Osteoblast (primary cell): ENCODE measurements around the gene SH3RF3. TPM values are rescaled to one million over a fixed set of nuclear protein-coding genes. Genes with fewer than 3 reads are reported as not detected.

Source experiments
- DNase-seq: peaks from one replicate; pipeline ENCODE4 v3.0.0; 2011; ENCODE audit warnings: low spot score, mixed read lengths; ENCODE audit not compliant: insufficient read length; ENCODE audit errors: missing footprints
- H2AFZ ChIP-seq: 2 replicates; pipeline ENCODE4 v1.6.0; 2011; ENCODE audit warnings: mild to moderate bottlenecking, low read length
- H3K27ac ChIP-seq: 2 replicates; pipeline ENCODE4 v1.5.1; 2011; ENCODE audit warnings: mild to moderate bottlenecking, low read depth, low read length, moderate library complexity
- H3K27me3 ChIP-seq: 2 replicates; pipeline ENCODE4 v1.6.0; 2012; ENCODE audit warnings: mild to moderate bottlenecking, control low read depth, inconsistent platforms, low read length, moderate library complexity; ENCODE audit not compliant: insufficient read depth
- H3K36me3 ChIP-seq: 2 replicates; pipeline ENCODE4 v1.5.1; 2011; ENCODE audit warnings: mild to moderate bottlenecking, low read length, control low read depth, moderate library complexity; ENCODE audit not compliant: insufficient read depth
- H3K4me1 ChIP-seq: 2 replicates; pipeline ENCODE4 v1.5.1; 2011; ENCODE audit warnings: mild to moderate bottlenecking, low read length, control low read depth, moderate library complexity; ENCODE audit not compliant: insufficient read depth
- H3K4me2 ChIP-seq: 2 replicates; pipeline ENCODE4 v1.6.0; 2011; ENCODE audit warnings: mild to moderate bottlenecking, low read length; ENCODE audit not compliant: insufficient read depth
- H3K4me3 ChIP-seq: fragments of 200-600 bp; sonication (generic); 3 replicates; pipeline ENCODE4 v1.5.1; 2012; ENCODE audit warnings: mild to moderate bottlenecking, low read length, inconsistent platforms; ENCODE audit not compliant: insufficient read depth
- H3K79me2 ChIP-seq: 2 replicates; pipeline ENCODE4 v1.6.0; 2012; ENCODE audit warnings: mild to moderate bottlenecking, low read length, control low read depth, inconsistent platforms; ENCODE audit not compliant: insufficient read depth
- H3K9me3 ChIP-seq: 2 replicates; pipeline ENCODE4 v1.5.1; 2011; ENCODE audit warnings: low read depth, low read length, control low read depth
- H4K20me1 ChIP-seq: 2 replicates; pipeline ENCODE4 v1.6.0; 2012; ENCODE audit warnings: mild to moderate bottlenecking, low read length, control low read depth; ENCODE audit not compliant: insufficient read depth
- total RNA-seq: library from RNA; depleted of rRNA; stranded (reverse); fragments of >200 nt; gene quantifications from 2 replicates; pipeline ENCODE4 v1.2.3, GENCODE V29; 2012
- TF ChIP-seq, protein P1 (sequence below): IDR thresholded peaks from 2 replicates; pipeline ENCODE4 v1.5.1; 2011; ENCODE audit warnings: mild to moderate bottlenecking, low read depth, low read length, moderate library complexity; ENCODE audit errors: extremely low read depth

The SH3RF3 gene
- total RNA-seq, 1 donor: 14.8 TPM

GRCh38 chr2:109452318-109453305 lies 323.6 kb downstream of the SH3RF3 start:
- H3K4me3 ChIP-seq: no peak overlapping the region
- no peak overlapping the region for H3K4me2 ChIP-seq
- H3K9me3 ChIP-seq: no peaks in the 10 kb centered on the region
- H4K20me1 ChIP-seq: no peaks in the 10 kb centered on the region
- DNase-seq: no peak
- H2AFZ ChIP-seq: no peak overlapping the region
- H3K27ac ChIP-seq: no peak overlapping the region
- peaks cover 6% of the 10 kb centered on the region for H3K36me3 ChIP-seq
- H3K79me2 ChIP-seq: no peaks in the 10 kb centered on the region
- peaks cover 15% of the 10 kb centered on the region for H3K4me1 ChIP-seq
- no peaks in the 10 kb centered on the region for H3K27me3 ChIP-seq
- TF ChIP-seq, protein P1, sequence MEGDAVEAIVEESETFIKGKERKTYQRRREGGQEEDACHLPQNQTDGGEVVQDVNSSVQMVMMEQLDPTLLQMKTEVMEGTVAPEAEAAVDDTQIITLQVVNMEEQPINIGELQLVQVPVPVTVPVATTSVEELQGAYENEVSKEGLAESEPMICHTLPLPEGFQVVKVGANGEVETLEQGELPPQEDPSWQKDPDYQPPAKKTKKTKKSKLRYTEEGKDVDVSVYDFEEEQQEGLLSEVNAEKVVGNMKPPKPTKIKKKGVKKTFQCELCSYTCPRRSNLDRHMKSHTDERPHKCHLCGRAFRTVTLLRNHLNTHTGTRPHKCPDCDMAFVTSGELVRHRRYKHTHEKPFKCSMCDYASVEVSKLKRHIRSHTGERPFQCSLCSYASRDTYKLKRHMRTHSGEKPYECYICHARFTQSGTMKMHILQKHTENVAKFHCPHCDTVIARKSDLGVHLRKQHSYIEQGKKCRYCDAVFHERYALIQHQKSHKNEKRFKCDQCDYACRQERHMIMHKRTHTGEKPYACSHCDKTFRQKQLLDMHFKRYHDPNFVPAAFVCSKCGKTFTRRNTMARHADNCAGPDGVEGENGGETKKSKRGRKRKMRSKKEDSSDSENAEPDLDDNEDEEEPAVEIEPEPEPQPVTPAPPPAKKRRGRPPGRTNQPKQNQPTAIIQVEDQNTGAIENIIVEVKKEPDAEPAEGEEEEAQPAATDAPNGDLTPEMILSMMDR: no peak

GRCh38 chr2:109453371-109453995 lies 324.5 kb downstream of the SH3RF3 start:
- H3K9me3 ChIP-seq: no peaks in the 10 kb centered on the region
- no peak overlapping the region for H3K4me2 ChIP-seq
- no peaks in the 10 kb centered on the region for H3K27me3 ChIP-seq
- TF ChIP-seq, protein P1: no peak
- H2AFZ ChIP-seq: no peak overlapping the region
- peaks cover 11% of the 10 kb centered on the region for H3K4me1 ChIP-seq
- H3K27ac ChIP-seq: no peak overlapping the region
- no peak overlapping the region for H3K4me3 ChIP-seq
- H3K36me3 ChIP-seq: peaks cover 6% of the 10 kb centered on the region
- DNase-seq: no peak
- no peaks in the 10 kb centered on the region for H4K20me1 ChIP-seq
- no peaks in the 10 kb centered on the region for H3K79me2 ChIP-seq

DNA sequence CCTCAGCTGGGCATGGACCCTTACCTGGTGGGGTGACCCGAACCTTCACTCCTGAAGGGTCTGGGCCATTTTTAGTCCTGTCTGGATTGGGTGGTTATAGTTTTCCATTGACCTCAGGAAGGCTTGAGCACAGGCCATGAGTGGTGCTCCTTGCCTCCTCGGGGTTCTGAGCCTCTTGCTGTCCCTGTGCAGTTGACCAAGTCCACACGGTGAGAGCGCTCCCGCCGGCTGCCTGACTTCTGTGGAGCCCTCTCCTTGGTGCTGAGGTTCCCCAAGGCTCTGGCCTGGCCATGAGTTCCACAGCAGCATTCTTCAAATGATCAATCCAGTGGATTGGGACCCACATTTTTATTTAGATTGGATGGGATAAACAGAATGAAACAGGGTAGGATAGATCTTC lies 325.3 kb downstream of the SH3RF3 start:
- Histone ChIP-seq H4K20me1 (no peaks in the 10 kb centered on the region), H3K4me2 (no peak overlapping the region), H3K36me3 (peaks cover 5% of the 10 kb centered on the region), H3K4me3 (no peak overlapping the region), H3K27ac (no peak overlapping the region), H3K27me3 (no peaks in the 10 kb centered on the region), H3K79me2 (no peaks in the 10 kb centered on the region), H3K9me3 (no peaks in the 10 kb centered on the region), H2AFZ (no peak overlapping the region), H3K4me1 (peaks cover 12% of the 10 kb centered on the region)
- TF ChIP-seq, protein P1: no peak
- no peak for DNase-seq
